ENCODE measurements around the gene RNF144A. TPM values are rescaled to one million over a fixed set of nuclear protein-coding genes. Genes with fewer than 3 reads are reported as not detected.

RNF144A gene
- total RNA-seq, 3 donors from 2014 or later: 10.8 to 17.1 (median 11.6) TPM

GRCh38 chr2:6942848-6943247, 25.6 kb downstream of the RNF144A start:
- intact Hi-C loops (cut with DNase I; ENCODE audit: low total_unique reads): no loop called here
- H3K9me3 ChIP-seq: no peaks in the 10 kb centered on the region
- H3K27ac ChIP-seq: no peak overlapping the region
- H3K27me3 ChIP-seq: no peaks in the 10 kb centered on the region
- DNase-seq (ENCODE audit: low spot score in 2 of 2): no peak
- H3K4me1 ChIP-seq: no peaks in the 10 kb centered on the region
- TF ChIP-seq POLR2AphosphoS5 (IDR thresholded peaks at IDR 0.05) (no peak), POLR2A (IDR thresholded peaks at IDR 0.05) (no peak)
- TF ChIP-seq, protein P1, sequence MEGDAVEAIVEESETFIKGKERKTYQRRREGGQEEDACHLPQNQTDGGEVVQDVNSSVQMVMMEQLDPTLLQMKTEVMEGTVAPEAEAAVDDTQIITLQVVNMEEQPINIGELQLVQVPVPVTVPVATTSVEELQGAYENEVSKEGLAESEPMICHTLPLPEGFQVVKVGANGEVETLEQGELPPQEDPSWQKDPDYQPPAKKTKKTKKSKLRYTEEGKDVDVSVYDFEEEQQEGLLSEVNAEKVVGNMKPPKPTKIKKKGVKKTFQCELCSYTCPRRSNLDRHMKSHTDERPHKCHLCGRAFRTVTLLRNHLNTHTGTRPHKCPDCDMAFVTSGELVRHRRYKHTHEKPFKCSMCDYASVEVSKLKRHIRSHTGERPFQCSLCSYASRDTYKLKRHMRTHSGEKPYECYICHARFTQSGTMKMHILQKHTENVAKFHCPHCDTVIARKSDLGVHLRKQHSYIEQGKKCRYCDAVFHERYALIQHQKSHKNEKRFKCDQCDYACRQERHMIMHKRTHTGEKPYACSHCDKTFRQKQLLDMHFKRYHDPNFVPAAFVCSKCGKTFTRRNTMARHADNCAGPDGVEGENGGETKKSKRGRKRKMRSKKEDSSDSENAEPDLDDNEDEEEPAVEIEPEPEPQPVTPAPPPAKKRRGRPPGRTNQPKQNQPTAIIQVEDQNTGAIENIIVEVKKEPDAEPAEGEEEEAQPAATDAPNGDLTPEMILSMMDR (IDR thresholded peaks at IDR 0.05): no peak
- H3K36me3 ChIP-seq: no peaks in the 10 kb centered on the region
- H3K4me3 ChIP-seq: no peak overlapping the region

- no peak for DNase-seq (ENCODE audit: low spot score in 2 of 2)
- Histone ChIP-seq H3K36me3 (no peaks in the 10 kb centered on the region), H3K4me1 (no peaks in the 10 kb centered on the region), H3K27me3 (no peaks in the 10 kb centered on the region), H3K9me3 (no peaks in the 10 kb centered on the region), H3K4me3 (no peak overlapping the region), H3K27ac (no peak overlapping the region)
- TF ChIP-seq, protein P1 (IDR thresholded peaks at IDR 0.05): no peak
- TF ChIP-seq POLR2A (IDR thresholded peaks at IDR 0.05): no peak
- TF ChIP-seq POLR2AphosphoS5 (IDR thresholded peaks at IDR 0.05): no peak
- intact Hi-C loops (cut with DNase I; ENCODE audit: low total_unique reads): no loop called here
These were observed 26.3 kb downstream of the RNF144A start for GRCh38 chr2:6943523-6943922.

DNA sequence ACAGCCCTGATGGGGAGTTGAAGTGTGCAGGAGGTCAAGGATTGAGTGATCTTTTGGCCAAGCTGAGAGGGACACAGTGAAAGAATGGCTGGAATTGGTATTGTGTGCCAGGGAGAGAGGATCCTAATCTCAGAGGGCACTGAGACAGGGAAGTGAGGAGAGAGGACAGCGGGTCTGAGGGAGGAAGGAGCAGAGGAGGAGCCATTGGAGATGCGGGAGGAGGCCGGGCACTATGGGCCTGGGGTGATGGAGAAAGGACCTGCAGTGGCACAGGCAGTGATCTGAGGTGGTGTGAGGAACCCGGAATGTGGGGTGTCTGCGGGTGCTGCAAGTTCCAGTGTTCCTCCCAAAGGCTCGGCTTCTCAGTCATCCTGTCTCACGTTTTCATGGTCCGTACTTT, 26.8 kb downstream of the RNF144A start:
- H3K27me3 ChIP-seq: no peaks in the 10 kb centered on the region
- TF ChIP-seq POLR2A (IDR thresholded peaks at IDR 0.05) (no peak), POLR2AphosphoS5 (IDR thresholded peaks at IDR 0.05) (no peak)
- TF ChIP-seq, protein P1 (IDR thresholded peaks at IDR 0.05): no peak
- intact Hi-C loops (cut with DNase I; ENCODE audit: low total_unique reads): no loop called here
- no peak for DNase-seq (ENCODE audit: low spot score in 2 of 2)
- H3K4me3 ChIP-seq: no peak overlapping the region
- no peaks in the 10 kb centered on the region for H3K9me3 ChIP-seq
- H3K27ac ChIP-seq: no peak overlapping the region
- no peaks in the 10 kb centered on the region for H3K4me1 ChIP-seq
- H3K36me3 ChIP-seq: no peaks in the 10 kb centered on the region

DNA sequence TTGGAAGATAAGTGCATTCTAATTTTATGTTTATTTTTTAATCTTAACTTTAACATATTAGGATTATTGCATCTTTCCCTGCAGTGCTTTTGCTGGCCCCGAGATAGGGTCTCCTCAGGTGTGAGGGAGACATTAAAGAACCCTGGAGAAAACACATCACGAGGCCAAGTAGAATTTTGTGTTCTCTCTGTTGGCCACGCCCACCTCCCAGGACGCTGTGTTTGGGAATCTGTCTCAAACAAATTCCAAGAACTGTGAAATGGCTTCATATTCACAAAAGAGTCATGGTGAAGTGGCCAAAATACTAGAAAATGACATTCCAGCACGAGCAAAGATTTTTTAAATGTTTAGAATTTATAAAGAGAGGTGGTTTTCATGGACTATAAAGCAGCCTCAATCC, 27.3 kb downstream of the RNF144A start:
- TF ChIP-seq, protein P1 (IDR thresholded peaks at IDR 0.05): no peak
- TF ChIP-seq POLR2AphosphoS5 (IDR thresholded peaks at IDR 0.05): no peak
- no peak for TF ChIP-seq POLR2A (IDR thresholded peaks at IDR 0.05)
- Histone ChIP-seq H3K4me1 (no peaks in the 10 kb centered on the region), H3K27me3 (no peaks in the 10 kb centered on the region), H3K4me3 (no peak overlapping the region), H3K27ac (no peak overlapping the region), H3K36me3 (no peaks in the 10 kb centered on the region), H3K9me3 (no peaks in the 10 kb centered on the region)
- DNase-seq (ENCODE audit: low spot score in 2 of 2): no peak
- intact Hi-C loops (cut with DNase I; ENCODE audit: low total_unique reads): no loop called here

GRCh38 chr2:6945087-6945813, 28.0 kb downstream of the RNF144A start:
- intact Hi-C loops (cut with DNase I; ENCODE audit: low total_unique reads): no loop called here
- Histone ChIP-seq H3K27me3 (no peaks in the 10 kb centered on the region), H3K4me1 (no peaks in the 10 kb centered on the region), H3K36me3 (no peaks in the 10 kb centered on the region), H3K4me3 (no peak overlapping the region), H3K27ac (no peak overlapping the region), H3K9me3 (no peaks in the 10 kb centered on the region)
- TF ChIP-seq, protein P1 (IDR thresholded peaks at IDR 0.05): no peak
- TF ChIP-seq POLR2A (IDR thresholded peaks at IDR 0.05): no peak
- TF ChIP-seq POLR2AphosphoS5 (IDR thresholded peaks at IDR 0.05): no peak
- no peak for DNase-seq (ENCODE audit: low spot score in 2 of 2)

All from breast epithelium (tissue), 4 donors.